Neutrophil (primary cell): ENCODE data around the gene CLSTN2.

Experiments
- H3K27ac ChIP-seq: fragments of 200-600 bp; sonication (generic); 2 replicates; pipeline ENCODE4 v1.5.1; 2016; ENCODE audit warnings: mild to moderate bottlenecking, moderate library complexity
- H3K27me3 ChIP-seq: fragments of 200-600 bp; sonication (generic); 2 replicates; pipeline ENCODE4 v1.6.0; 2016; ENCODE audit warnings: mild to moderate bottlenecking
- H3K36me3 ChIP-seq: fragments of 200-600 bp; sonication (generic); 2 replicates; pipeline ENCODE4 v1.5.1; 2017
- H3K4me1 ChIP-seq, 2 experiments: fragments of 200-600 bp in 1 of 2; sonication (generic) in 1 of 2; 1 replicate in 1 of 2; 2 replicates in 1 of 2; pipeline versions ENCODE4 v1.5.1 to v1.6.1; 2013 to 2016; ENCODE audit warnings: low read depth in 1 of 2, low read length in 1 of 2, mild to moderate bottlenecking in 1 of 2, moderate library complexity in 1 of 2; ENCODE audit not compliant: control insufficient read depth in 1 of 2, insufficient read depth in 1 of 2
- H3K4me3 ChIP-seq, 2 experiments: fragments of 200-600 bp in 1 of 2; sonication (generic) in 1 of 2; 1 replicate in 1 of 2; 2 replicates in 1 of 2; pipeline ENCODE4 v1.5.1; 2013 to 2016; ENCODE audit warnings: low read depth in 1 of 2, low read length in 1 of 2, mild to moderate bottlenecking in 1 of 2, moderate library complexity in 1 of 2
- H3K9me3 ChIP-seq: fragments of 200-600 bp; sonication (generic); 2 replicates; pipeline ENCODE4 v1.5.1; 2016
- CTCF ChIP-seq: fragments of 200-600 bp; sonication (generic); IDR thresholded peaks from 2 replicates; pipeline ENCODE4 v1.5.1; 2016; ENCODE audit warnings: antibody characterized with exemption

Gene CLSTN2

DNA sequence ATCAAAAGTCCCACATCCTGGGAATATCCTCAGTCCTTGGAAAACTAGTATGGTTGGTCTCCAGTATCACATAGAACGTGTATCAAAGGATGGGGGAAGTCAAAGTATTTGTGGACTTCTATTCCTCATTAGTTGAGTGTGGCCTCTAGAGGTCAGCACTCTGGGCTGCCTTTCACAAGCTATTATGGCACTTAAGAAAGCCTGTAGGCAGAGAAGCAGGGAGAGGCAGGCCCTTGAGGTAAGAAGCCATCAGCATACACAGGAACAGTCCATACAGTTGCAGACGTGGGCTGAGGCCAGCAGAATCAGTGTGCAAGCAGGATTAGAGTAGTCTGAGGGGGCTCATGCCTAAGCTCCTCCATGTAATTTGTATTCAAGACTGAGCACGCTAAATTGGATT, 341.7 kb downstream of the CLSTN2 start:
- Histone ChIP-seq H3K4me3 (no peak overlapping the region), H3K9me3 (no peaks in the 10 kb centered on the region), H3K4me1 (no peaks in the 10 kb centered on the region), H3K27ac (no peak overlapping the region), H3K36me3 (no peaks in the 10 kb centered on the region), H3K27me3 (no peaks in the 10 kb centered on the region)
- TF ChIP-seq CTCF: no peak

GRCh38 chr3:140277886-140278285, 342.9 kb downstream of the CLSTN2 start:
- Histone ChIP-seq H3K27ac (no peak overlapping the region), H3K36me3 (no peaks in the 10 kb centered on the region), H3K27me3 (no peaks in the 10 kb centered on the region), H3K4me1 (no peaks in the 10 kb centered on the region), H3K9me3 (no peaks in the 10 kb centered on the region), H3K4me3 (no peak overlapping the region)
- TF ChIP-seq CTCF: no peak

DNA sequence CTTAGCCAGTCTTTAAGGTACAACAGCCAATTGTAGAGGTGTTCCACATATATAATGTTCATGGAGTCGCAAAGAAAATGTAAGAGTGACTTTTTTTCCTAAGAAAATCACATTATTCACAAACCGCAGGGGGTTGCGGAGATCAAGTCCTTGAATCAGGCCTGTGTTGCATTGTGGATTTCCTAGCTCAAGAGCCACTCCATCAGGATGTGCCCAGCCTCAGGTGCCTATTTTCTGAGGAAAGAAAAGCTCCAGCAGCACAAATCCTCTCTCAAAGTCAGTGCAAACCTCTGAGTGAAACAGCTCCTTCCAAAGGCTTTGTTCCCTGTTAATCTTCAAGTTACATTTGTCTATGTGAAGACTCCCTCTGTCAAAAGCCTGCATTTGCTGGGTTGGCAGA, 349.4 kb downstream of the CLSTN2 start:
- TF ChIP-seq CTCF: no peak
- Histone ChIP-seq H3K4me1 (no peaks in the 10 kb centered on the region), H3K27ac (no peak overlapping the region), H3K36me3 (no peaks in the 10 kb centered on the region), H3K27me3 (no peaks in the 10 kb centered on the region), H3K4me3 (no peak overlapping the region), H3K9me3 (no peaks in the 10 kb centered on the region)

GRCh38 chr3:140285380-140285779, 350.4 kb downstream of the CLSTN2 start:
- H3K36me3 ChIP-seq: no peaks in the 10 kb centered on the region

DNA sequence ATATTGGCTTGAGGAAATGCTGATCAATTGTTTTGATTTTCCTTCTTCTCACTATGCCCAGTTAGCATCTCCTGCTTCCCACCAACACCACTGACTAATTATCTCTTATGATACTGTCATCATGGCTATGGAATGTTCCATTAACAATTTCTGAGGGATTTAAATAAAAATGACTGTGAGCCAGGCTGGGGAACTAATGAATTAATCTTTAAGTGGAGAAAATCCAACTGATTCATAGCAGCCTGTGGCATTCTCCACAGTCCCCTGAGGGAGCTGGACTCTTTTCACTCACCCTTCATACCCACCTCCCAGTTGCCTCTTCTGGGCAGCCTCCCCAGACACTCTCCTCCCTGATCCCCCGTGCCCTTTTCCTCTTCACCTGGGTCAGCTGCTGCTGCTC, 353.6 kb downstream of the CLSTN2 start:
- no peaks in the 10 kb centered on the region for H3K36me3 ChIP-seq
- no peaks in the 10 kb centered on the region for H3K27me3 ChIP-seq
- no peaks in the 10 kb centered on the region for H3K4me1 ChIP-seq
- no peak overlapping the region for H3K4me3 ChIP-seq
- no peak for TF ChIP-seq CTCF
- no peak overlapping the region for H3K27ac ChIP-seq
- no peaks in the 10 kb centered on the region for H3K9me3 ChIP-seq

More at GRCh38 chr3:140285380-140285779, 350.4 kb downstream of the CLSTN2 start:
- no peak overlapping the region for H3K4me3 ChIP-seq
- no peak overlapping the region for H3K27ac ChIP-seq
- H3K9me3 ChIP-seq: no peaks in the 10 kb centered on the region
- TF ChIP-seq CTCF: no peak
- no peaks in the 10 kb centered on the region for H3K27me3 ChIP-seq
- H3K4me1 ChIP-seq: no peaks in the 10 kb centered on the region

- TF ChIP-seq CTCF: no peak
- Histone ChIP-seq H3K4me1 (no peaks in the 10 kb centered on the region), H3K27me3 (no peaks in the 10 kb centered on the region), H3K4me3 (no peak overlapping the region), H3K36me3 (no peaks in the 10 kb centered on the region), H3K27ac (no peak overlapping the region), H3K9me3 (no peaks in the 10 kb centered on the region)
These were observed 355.1 kb downstream of the CLSTN2 start for GRCh38 chr3:140290105-140290504.
